ENCODE data around the gene CCR5.

DNA sequence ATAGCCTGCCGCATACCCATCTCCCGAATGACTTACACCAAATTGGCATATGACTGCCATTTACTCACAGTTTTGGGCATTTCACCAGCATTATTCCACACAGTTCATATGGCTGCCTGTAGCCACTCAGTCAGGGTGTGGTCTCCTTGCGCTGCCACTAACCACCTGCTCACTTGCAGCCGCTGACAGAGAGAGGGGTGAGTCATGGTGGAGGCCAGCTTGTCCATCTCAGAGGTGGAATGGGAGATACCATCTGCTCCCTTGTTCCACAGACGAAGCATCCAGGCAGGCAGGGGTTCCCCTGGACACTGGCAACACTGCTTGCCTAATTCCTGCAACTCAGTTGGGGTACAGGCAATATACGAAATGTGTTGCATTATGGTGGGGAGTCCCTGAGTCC lies 51.9 kb downstream of the CCR5 start:
- TF ChIP-seq, protein P1, sequence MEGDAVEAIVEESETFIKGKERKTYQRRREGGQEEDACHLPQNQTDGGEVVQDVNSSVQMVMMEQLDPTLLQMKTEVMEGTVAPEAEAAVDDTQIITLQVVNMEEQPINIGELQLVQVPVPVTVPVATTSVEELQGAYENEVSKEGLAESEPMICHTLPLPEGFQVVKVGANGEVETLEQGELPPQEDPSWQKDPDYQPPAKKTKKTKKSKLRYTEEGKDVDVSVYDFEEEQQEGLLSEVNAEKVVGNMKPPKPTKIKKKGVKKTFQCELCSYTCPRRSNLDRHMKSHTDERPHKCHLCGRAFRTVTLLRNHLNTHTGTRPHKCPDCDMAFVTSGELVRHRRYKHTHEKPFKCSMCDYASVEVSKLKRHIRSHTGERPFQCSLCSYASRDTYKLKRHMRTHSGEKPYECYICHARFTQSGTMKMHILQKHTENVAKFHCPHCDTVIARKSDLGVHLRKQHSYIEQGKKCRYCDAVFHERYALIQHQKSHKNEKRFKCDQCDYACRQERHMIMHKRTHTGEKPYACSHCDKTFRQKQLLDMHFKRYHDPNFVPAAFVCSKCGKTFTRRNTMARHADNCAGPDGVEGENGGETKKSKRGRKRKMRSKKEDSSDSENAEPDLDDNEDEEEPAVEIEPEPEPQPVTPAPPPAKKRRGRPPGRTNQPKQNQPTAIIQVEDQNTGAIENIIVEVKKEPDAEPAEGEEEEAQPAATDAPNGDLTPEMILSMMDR (IDR thresholded peaks at IDR 0.05 in 8 of 11, conservative IDR thresholded peaks at IDR 0.05 in 3 of 11), result no peak
- TF ChIP-seq POLR2AphosphoS5 (IDR thresholded peaks at IDR 0.05), result no peak
